ENCODE data around the gene CSNK1A1L.

The CSNK1A1L gene

GRCh38 chr13:37118016-37118415, 12.6 kb upstream of the CSNK1A1L start:
- H3K9me2 ChIP-seq (replicated peaks; ENCODE audit: low read depth, low read length), result no peaks in the 10 kb centered on the region
- H3K27me3 ChIP-seq (ENCODE audit: insufficient read depth, low read length, poor library complexity, severe bottlenecking), result no peaks in the 10 kb centered on the region
- H4K20me1 ChIP-seq (ENCODE audit: insufficient read depth, low read length, poor library complexity, severe bottlenecking), result no peaks in the 10 kb centered on the region
- no peaks in the 10 kb centered on the region for H3K36me3 ChIP-seq (ENCODE audit: insufficient read depth, low read length)
- no peak overlapping the region for H2AFZ ChIP-seq (ENCODE audit: low read length)
- no peaks in the 10 kb centered on the region for H3K79me2 ChIP-seq (ENCODE audit: insufficient read depth, low read length)
- H3K4me2 ChIP-seq (ENCODE audit: low read depth, low read length, poor library complexity, severe bottlenecking), result no peak overlapping the region
- TF ChIP-seq CTCF (conservative IDR thresholded peaks at IDR 0.05; ENCODE audit: low read length) (no peak), EZH2phosphoT487 (IDR thresholded peaks at IDR 0.05; ENCODE audit: borderline replicate concordance) (no peak)
- H3K4me3 ChIP-seq (ENCODE audit: low read length, poor library complexity, severe bottlenecking), result no peak overlapping the region
- H3F3A ChIP-seq (ENCODE audit: low read depth), result no peaks in the 10 kb centered on the region
- no peaks in the 10 kb centered on the region for H3K4me1 ChIP-seq (ENCODE audit: insufficient read depth, low read length, poor library complexity, severe bottlenecking)
- H3K9me3 ChIP-seq (ENCODE audit: insufficient read depth, low read depth, low read length), result no peaks in the 10 kb centered on the region
- no peak overlapping the region for H3K9ac ChIP-seq (ENCODE audit: low read depth, low read length, poor library complexity, severe bottlenecking)

GRCh38 chr13:37114250-37114649, 8.8 kb upstream of the CSNK1A1L start:
- no peaks in the 10 kb centered on the region for H3K4me1 ChIP-seq (ENCODE audit: insufficient read depth, low read length, poor library complexity, severe bottlenecking)
- H3K9me2 ChIP-seq (replicated peaks; ENCODE audit: low read depth, low read length), result no peaks in the 10 kb centered on the region
- no peaks in the 10 kb centered on the region for H3K9me3 ChIP-seq (ENCODE audit: insufficient read depth, low read depth, low read length)
- no peaks in the 10 kb centered on the region for H3K79me2 ChIP-seq (ENCODE audit: insufficient read depth, low read length)
- peak overlapping the region; percentile 21; the same call in 1 of the 2 replicates for H2AFZ ChIP-seq (ENCODE audit: low read length)
- no peaks in the 10 kb centered on the region for H3K36me3 ChIP-seq (ENCODE audit: insufficient read depth, low read length)
- H3K9ac ChIP-seq (ENCODE audit: low read depth, low read length, poor library complexity, severe bottlenecking), result no peak overlapping the region
- H3K27me3 ChIP-seq (ENCODE audit: insufficient read depth, low read length, poor library complexity, severe bottlenecking), result no peaks in the 10 kb centered on the region
- H4K20me1 ChIP-seq (ENCODE audit: insufficient read depth, low read length, poor library complexity, severe bottlenecking), result no peaks in the 10 kb centered on the region
- H3F3A ChIP-seq (ENCODE audit: low read depth), result no peaks in the 10 kb centered on the region
- no peak overlapping the region for H3K4me3 ChIP-seq (ENCODE audit: low read length, poor library complexity, severe bottlenecking)
- H3K4me2 ChIP-seq (ENCODE audit: low read depth, low read length, poor library complexity, severe bottlenecking), result no peak overlapping the region
- TF ChIP-seq EZH2phosphoT487 (IDR thresholded peaks at IDR 0.05; ENCODE audit: borderline replicate concordance), result no peak
- TF ChIP-seq CTCF (conservative IDR thresholded peaks at IDR 0.05; ENCODE audit: low read length), result no peak

GRCh38 chr13:37113534-37113933, 8.1 kb upstream of the CSNK1A1L start:
- H3K9ac ChIP-seq (ENCODE audit: low read depth, low read length, poor library complexity, severe bottlenecking), result no peak overlapping the region

More at GRCh38 chr13:37113534-37113933, 8.1 kb upstream of the CSNK1A1L start:
- Histone ChIP-seq H3K27me3 (ENCODE audit: insufficient read depth, low read length, poor library complexity, severe bottlenecking) (no peaks in the 10 kb centered on the region), H3F3A (ENCODE audit: low read depth) (no peaks in the 10 kb centered on the region), H4K20me1 (ENCODE audit: insufficient read depth, low read length, poor library complexity, severe bottlenecking) (no peaks in the 10 kb centered on the region), H3K4me1 (ENCODE audit: insufficient read depth, low read length, poor library complexity, severe bottlenecking) (no peaks in the 10 kb centered on the region), H3K79me2 (ENCODE audit: insufficient read depth, low read length) (no peaks in the 10 kb centered on the region), H3K9me3 (ENCODE audit: insufficient read depth, low read depth, low read length) (no peaks in the 10 kb centered on the region), H3K4me3 (ENCODE audit: low read length, poor library complexity, severe bottlenecking) (no peak overlapping the region), H3K4me2 (ENCODE audit: low read depth, low read length, poor library complexity, severe bottlenecking) (no peak overlapping the region), H2AFZ (ENCODE audit: low read length) (no peak overlapping the region), H3K36me3 (ENCODE audit: insufficient read depth, low read length) (no peaks in the 10 kb centered on the region), H3K9me2 (replicated peaks; ENCODE audit: low read depth, low read length) (no peaks in the 10 kb centered on the region)
- TF ChIP-seq CTCF (conservative IDR thresholded peaks at IDR 0.05; ENCODE audit: low read length), result no peak
- TF ChIP-seq EZH2phosphoT487 (IDR thresholded peaks at IDR 0.05; ENCODE audit: borderline replicate concordance), result no peak
